DMS53 treated with DMSO at 0.1 percent for 48 hours (cell line): Measurements from ENCODE around the gene ADGRD1.

Experiments used
- DNase-seq: peaks from one replicate; lab custom pipeline; 2025; ENCODE audit not compliant: unreplicated experiment; lab: John Stamatoyannopoulos, UW

Gene ADGRD1

DNA sequence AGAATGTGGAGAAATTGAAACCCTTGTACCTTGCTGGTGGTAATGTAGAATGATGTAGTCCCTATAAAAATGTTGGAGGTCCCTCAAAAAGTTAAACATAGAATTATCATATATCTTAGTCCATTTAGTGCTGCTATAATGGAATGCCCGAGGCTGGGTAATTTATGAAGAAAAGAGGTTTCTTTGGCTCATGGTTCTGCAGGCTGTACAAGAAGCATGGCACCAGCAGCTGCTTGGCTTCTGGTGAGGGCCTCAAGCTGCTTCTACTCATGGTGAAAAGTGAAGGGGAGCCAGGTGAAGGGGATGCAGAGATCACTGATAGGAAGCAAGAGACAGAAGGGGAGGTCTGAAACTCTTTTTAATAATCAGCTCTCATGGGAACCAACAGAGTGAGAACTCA lies 233.9 kb downstream of the ADGRD1 start:
- no peak for DNase-seq

DNA sequence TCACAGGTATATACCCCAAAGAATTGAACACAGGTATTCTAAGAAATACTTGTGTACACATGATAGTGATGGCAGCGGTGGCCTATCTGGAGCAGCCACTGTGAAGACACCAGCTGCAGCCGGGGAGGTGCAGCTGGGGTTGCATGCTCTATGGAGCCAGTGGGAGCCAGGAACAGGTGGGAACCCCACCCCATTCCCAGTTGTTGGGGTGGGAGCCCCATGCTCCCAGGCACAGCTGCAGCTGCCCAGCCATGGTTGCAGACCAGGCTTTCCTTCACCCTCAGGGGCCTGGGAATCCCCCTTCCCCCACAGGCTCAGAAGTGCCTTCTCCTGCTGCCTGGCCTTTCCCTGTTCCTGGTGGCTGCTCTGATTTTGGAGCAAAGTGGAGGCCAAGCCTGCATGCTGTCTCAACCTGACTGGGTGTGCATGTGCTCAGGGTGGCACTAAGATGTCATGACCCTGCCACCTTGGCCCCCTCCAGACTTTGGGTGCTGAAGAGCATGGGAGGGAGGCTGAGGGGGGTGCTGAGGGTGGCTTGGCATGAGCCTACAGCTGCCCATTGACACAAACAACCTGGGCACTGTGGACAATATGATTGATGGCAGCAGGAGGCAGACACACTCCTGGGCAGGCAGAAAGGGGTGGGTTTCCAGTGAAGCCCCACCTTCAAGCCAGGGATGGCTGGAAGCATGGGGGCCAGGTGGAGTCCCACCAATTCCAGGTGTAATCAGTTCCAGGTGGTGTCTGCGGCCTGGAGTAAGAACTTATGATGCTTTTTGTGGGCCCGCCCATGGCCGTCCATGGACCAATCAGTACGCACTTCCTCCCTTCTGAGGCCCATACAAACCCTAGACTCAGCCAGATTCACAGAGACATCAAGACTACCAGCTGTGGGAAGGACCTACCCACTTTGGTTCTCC lies 234.7 kb downstream of the ADGRD1 start:
- DNase-seq: no peak

DNA sequence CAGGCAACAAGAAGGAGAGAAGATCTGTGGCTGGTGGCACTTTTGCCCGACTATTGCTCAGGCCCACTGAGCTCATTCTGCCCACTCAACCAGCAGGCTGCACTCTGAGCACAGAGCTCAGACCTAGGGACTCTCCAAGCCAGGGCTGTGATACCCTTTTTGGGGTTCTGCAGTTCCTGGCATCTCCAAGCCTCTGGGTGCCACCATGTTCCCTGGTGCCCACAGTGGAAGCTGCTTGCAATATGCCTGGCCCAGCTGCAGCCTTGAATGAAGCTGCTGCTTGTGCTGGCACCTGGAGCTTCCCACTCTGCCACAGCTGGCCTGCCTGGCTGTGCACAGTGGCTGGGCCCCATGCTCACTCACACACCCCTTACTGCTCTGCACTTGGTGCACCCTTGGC lies 236.1 kb downstream of the ADGRD1 start:
- DNase-seq: no peak

DNA sequence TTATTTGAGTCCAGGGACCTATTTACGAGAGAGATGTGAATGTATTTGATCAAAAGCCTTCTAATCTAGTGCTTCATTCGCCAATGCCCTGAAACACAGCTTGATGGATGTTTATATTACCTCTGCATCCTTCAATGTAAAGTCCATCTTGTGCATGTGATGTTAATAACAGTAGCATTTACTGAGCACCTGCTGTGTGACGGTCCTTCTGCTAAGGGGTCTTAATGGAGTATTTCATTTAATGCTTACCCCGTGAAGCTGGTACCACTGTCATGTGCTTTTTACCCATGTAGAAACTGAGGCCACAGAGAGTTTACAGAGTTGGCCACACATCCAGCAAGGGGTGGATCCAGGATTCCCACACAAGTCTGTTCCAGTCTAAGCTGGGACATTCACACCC lies 237.3 kb downstream of the ADGRD1 start:
- no peak for DNase-seq
